ENCODE results near the gene TMEM235. TPM values are rescaled to one million over a fixed set of nuclear protein-coding genes. Genes with fewer than 3 reads are reported as not detected.

The TMEM235 gene
- total RNA-seq (2022; extraction: Qiagen RNA extraction), result not detected in 5 replicates

DNA sequence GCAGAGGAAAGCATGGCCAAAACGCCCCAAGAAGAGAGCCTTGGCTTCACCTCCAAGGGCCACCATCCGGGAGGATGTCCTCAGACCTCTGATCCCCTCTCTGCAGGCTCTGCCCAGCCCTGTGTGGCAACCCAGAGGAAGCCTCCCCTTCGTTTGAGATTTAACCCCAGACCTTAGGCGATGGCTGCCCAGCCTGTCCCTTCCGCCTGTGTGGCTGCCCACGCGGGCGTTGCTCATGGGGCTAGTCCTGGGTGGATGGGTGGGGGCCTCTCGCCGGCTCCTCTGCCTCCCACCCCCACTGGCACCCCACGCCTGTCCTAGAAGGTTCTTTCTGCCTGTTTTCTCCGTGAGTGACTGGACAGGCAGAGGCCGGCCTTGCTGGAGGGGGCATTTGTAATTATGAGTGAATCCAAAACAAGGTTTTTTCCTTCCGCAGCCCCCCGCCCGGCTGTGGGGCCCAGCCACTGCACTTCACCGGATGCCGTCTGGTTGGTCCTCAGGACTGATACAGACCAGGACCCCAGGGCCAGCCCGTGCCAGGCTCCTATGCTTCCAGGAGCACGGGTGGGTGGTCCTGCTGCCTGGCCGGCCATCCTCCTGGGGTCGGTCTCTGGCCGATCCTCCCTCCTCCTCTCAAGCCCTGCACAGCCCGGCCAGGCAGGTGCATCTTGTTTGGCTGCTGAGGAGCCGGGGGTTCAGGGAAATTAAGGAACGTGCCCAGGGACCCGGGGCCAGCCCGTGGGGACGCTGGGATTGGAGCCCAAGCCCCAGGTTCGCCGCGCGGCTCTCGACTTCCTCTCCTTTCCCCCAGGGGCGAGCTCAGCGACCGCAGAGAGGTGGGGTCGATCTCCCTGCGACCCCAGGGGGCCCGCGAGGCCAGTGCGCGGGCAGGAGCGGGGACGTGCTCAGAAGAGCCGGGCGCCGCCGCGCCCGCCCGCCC lies at the start of gene TMEM235:
TSS of gene TMEM235 (plus strand) at position 636 of the 940 bp plus-strand sequence. CDS start 393 bp downstream, outside the sequence.

DNA sequence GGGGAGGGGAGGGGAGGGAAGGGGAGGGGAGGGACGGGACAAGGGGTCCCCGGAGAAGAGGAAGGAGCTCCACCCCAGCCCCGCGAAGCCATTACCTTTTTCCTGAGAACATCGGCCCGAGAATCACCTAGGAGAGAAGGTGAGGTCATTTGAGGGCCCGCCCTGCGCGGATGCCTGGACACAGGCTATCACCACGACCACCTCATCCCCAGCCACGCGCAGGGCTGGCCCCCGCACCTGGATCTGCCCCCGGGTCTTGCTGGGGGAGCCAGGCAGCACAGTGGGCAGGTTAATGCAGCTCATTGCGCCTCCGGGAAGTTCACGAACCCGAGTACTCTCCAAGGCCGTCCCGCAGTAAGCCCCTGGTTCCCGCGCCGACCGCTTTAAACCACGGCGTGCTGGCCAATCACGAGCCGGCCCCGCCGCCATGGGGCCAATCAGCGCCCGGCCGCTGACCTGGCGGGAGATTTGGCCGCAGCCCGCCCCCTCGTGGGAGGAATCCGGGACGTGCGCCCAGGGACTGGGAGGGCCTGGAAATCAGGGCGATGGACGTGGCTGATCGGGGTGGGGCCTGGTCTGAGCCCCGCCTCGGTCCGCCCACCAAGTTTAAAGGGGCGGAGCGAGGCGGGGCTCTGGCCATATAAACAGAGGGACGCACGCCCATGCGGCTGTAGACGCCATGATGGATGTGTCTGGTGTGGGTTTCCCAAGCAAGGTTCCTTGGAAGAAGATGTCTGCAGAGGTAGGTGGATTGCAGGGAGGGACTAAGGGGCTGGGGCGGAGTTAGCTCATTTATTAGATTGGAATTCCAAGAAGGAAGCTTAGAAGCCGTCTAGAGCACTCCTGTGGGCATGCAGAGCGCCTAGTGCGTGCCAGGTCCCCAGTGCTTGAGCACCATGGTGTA lies 44.5 kb upstream of the TMEM235 start, which contains the start of the genes AFMID and TK1:
TSS of gene AFMID (plus strand) at position 671 of the 904 bp plus-strand sequence. CDS start at position 680, 9 bp downstream.
TSS of gene TK1 (minus strand) at position 361 of the 904 bp plus-strand sequence. CDS start at position 303, 58 bp downstream.

DNA sequence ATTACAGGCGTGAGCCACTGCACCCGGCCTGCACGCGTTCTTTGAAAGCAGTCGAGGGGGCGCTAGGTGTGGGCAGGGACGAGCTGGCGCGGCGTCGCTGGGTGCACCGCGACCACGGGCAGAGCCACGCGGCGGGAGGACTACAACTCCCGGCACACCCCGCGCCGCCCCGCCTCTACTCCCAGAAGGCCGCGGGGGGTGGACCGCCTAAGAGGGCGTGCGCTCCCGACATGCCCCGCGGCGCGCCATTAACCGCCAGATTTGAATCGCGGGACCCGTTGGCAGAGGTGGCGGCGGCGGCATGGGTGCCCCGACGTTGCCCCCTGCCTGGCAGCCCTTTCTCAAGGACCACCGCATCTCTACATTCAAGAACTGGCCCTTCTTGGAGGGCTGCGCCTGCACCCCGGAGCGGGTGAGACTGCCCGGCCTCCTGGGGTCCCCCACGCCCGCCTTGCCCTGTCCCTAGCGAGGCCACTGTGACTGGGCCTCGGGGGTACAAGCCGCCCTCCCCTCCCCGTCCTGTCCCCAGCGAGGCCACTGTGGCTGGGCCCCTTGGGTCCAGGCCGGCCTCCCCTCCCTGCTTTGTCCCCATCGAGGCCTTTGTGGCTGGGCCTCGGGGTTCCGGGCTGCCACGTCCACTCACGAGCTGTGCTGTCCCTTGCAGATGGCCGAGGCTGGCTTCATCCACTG lies 17.3 kb upstream of the TMEM235 start, which contains the start of gene BIRC5:
TSS of gene BIRC5 (plus strand) at position 238 of the 690 bp plus-strand sequence. CDS start at position 302, 64 bp downstream.

Other genes with a start within 250 kb of the TMEM235 start
- 7.7 to 12.7 TPM (median 10.9 TPM) in 5 replicates for gene TMC6, start 102.9 kb upstream of the TMEM235 start, total RNA-seq (2022; extraction: Qiagen RNA extraction)
- 0.14 to 0.30 TPM (median 0.25 TPM) in 5 replicates for gene TMC8, start 100.9 kb upstream of the TMEM235 start, total RNA-seq (2022; extraction: Qiagen RNA extraction)
- not detected in 5 replicates for gene C17orf99, start 85.2 kb upstream of the TMEM235 start, total RNA-seq (2022; extraction: Qiagen RNA extraction)
- gene SYNGR2, start 63.0 kb upstream of the TMEM235 start, total RNA-seq (2022; extraction: Qiagen RNA extraction), result 117 to 208 TPM (median 186 TPM) in 5 replicates
- gene TK1, start 44.6 kb upstream of the TMEM235 start, total RNA-seq (2022; extraction: Qiagen RNA extraction), result 237 to 293 TPM (median 246 TPM) in 5 replicates
- gene AFMID, start 44.3 kb upstream of the TMEM235 start, total RNA-seq (2022; extraction: Qiagen RNA extraction), result 35.2 to 55.4 TPM (median 36.3 TPM) in 5 replicates
- gene BIRC5, start 17.4 kb upstream of the TMEM235 start, total RNA-seq (2022; extraction: Qiagen RNA extraction), result 93.1 to 114 TPM (median 97.6 TPM) in 5 replicates
- gene SOCS3, start 128.4 kb downstream of the TMEM235 start, total RNA-seq (2022; extraction: Qiagen RNA extraction), result 27.7 to 35.1 TPM (median 32.4 TPM) in 5 replicates
- gene PGS1, start 147.0 kb downstream of the TMEM235 start, total RNA-seq (2022; extraction: Qiagen RNA extraction), result 20.5 to 24.6 TPM (median 22.8 TPM) in 5 replicates

Data from A549 treated with AZD2906 at 1 μM for 4 hours (cell line).